ENCODE measurements around the gene ELMOD1.

ELMOD1 gene

GRCh38 chr11:107631043-107631442 is 40.1 kb downstream of the ELMOD1 start:
- H3K36me3 ChIP-seq (replicated peaks): no peaks in the 10 kb centered on the region
- no peaks in the 10 kb centered on the region for H3K9me3 ChIP-seq
- no peak overlapping the region for H3K4me3 ChIP-seq
- DNase-seq (ENCODE audit: low spot score in 2 of 2): no peak
- in situ Hi-C loops (cut with MboI; ENCODE audit: low sequenced_read_pairs): no loop called here
- H3K4me1 ChIP-seq: no peaks in the 10 kb centered on the region
- H3K27me3 ChIP-seq (ENCODE audit: low read depth): peaks cover 6% of the 10 kb centered on the region

- H3K36me3 ChIP-seq (replicated peaks): no peaks in the 10 kb centered on the region
- H3K27me3 ChIP-seq (ENCODE audit: low read depth): peaks cover 6% of the 10 kb centered on the region
- no peak for DNase-seq (ENCODE audit: low spot score in 2 of 2)
- no peak overlapping the region for H3K4me3 ChIP-seq
- no peaks in the 10 kb centered on the region for H3K4me1 ChIP-seq
- H3K9me3 ChIP-seq: no peaks in the 10 kb centered on the region
- in situ Hi-C loops (cut with MboI; ENCODE audit: low sequenced_read_pairs): no loop called here
Measured at GRCh38 chr11:107631931-107632330, 41.0 kb downstream of the ELMOD1 start.

GRCh38 chr11:107646783-107647182 is 55.8 kb downstream of the ELMOD1 start:
- in situ Hi-C loops (cut with MboI; ENCODE audit: low sequenced_read_pairs): no loop called here
- no peaks in the 10 kb centered on the region for H3K27me3 ChIP-seq (ENCODE audit: low read depth)

GRCh38 chr11:107648242-107648641 is 57.3 kb downstream of the ELMOD1 start:
- Histone ChIP-seq H3K36me3 (replicated peaks) (no peaks in the 10 kb centered on the region), H3K4me1 (peaks cover 8% of the 10 kb centered on the region), H3K9me3 (no peaks in the 10 kb centered on the region), H3K27me3 (ENCODE audit: low read depth) (no peaks in the 10 kb centered on the region), H3K4me3 (no peak overlapping the region)
- DNase-seq (ENCODE audit: low spot score in 2 of 2): no peak
- in situ Hi-C loops (cut with MboI; ENCODE audit: low sequenced_read_pairs): no loop called here

More at GRCh38 chr11:107646783-107647182, 55.8 kb downstream of the ELMOD1 start:
- Histone ChIP-seq H3K9me3 (no peaks in the 10 kb centered on the region), H3K4me1 (peaks cover 8% of the 10 kb centered on the region), H3K36me3 (replicated peaks) (no peaks in the 10 kb centered on the region), H3K4me3 (no peak overlapping the region)
- no peak for DNase-seq (ENCODE audit: low spot score in 2 of 2)

GRCh38 chr11:107651672-107652071 is 60.7 kb downstream of the ELMOD1 start:
- no peak for DNase-seq (ENCODE audit: low spot score in 2 of 2)
- H3K36me3 ChIP-seq (replicated peaks): no peaks in the 10 kb centered on the region
- in situ Hi-C loops (cut with MboI; ENCODE audit: low sequenced_read_pairs): no loop called here
- H3K4me3 ChIP-seq: no peak overlapping the region
- H3K9me3 ChIP-seq: no peaks in the 10 kb centered on the region
- H3K27me3 ChIP-seq (ENCODE audit: low read depth): no peaks in the 10 kb centered on the region
- H3K4me1 ChIP-seq: peaks cover 25% of the 10 kb centered on the region

- H3K36me3 ChIP-seq (replicated peaks): no peaks in the 10 kb centered on the region
- DNase-seq (ENCODE audit: low spot score in 2 of 2): no peak
- in situ Hi-C loops (cut with MboI; ENCODE audit: low sequenced_read_pairs): no loop called here
- peaks cover 16% of the 10 kb centered on the region for H3K4me1 ChIP-seq
- no peaks in the 10 kb centered on the region for H3K27me3 ChIP-seq (ENCODE audit: low read depth)
- H3K4me3 ChIP-seq: no peak overlapping the region
- no peaks in the 10 kb centered on the region for H3K9me3 ChIP-seq
Measured at GRCh38 chr11:107653076-107653475, 62.1 kb downstream of the ELMOD1 start.

GRCh38 chr11:107655602-107656001 is 64.7 kb downstream of the ELMOD1 start:
- in situ Hi-C loops (cut with MboI; ENCODE audit: low sequenced_read_pairs): no loop called here
- H3K4me1 ChIP-seq: peaks cover 16% of the 10 kb centered on the region
- H3K9me3 ChIP-seq: no peaks in the 10 kb centered on the region
- peak; percentile 46 to 73 for DNase-seq (ENCODE audit: low spot score in 2 of 2)
- H3K27me3 ChIP-seq (ENCODE audit: low read depth): no peaks in the 10 kb centered on the region
- no peak overlapping the region for H3K4me3 ChIP-seq
- H3K36me3 ChIP-seq (replicated peaks): no peaks in the 10 kb centered on the region

- in situ Hi-C loops (cut with MboI; ENCODE audit: low sequenced_read_pairs): no loop called here
- H3K4me1 ChIP-seq: peaks cover 9% of the 10 kb centered on the region
- DNase-seq (ENCODE audit: low spot score in 2 of 2): no peak
- H3K9me3 ChIP-seq: no peaks in the 10 kb centered on the region
- no peaks in the 10 kb centered on the region for H3K27me3 ChIP-seq (ENCODE audit: low read depth)
- H3K4me3 ChIP-seq: no peak overlapping the region
- H3K36me3 ChIP-seq (replicated peaks): no peaks in the 10 kb centered on the region
Measured at GRCh38 chr11:107659310-107659709, 68.4 kb downstream of the ELMOD1 start.

GRCh38 chr11:107660066-107660465 is 69.1 kb downstream of the ELMOD1 start:
- H3K4me3 ChIP-seq: no peak overlapping the region
- DNase-seq (ENCODE audit: low spot score in 2 of 2): no peak

GRCh38 chr11:107661656-107662055 is 70.7 kb downstream of the ELMOD1 start:
- in situ Hi-C loops (cut with MboI; ENCODE audit: low sequenced_read_pairs): no loop called here

More at GRCh38 chr11:107660066-107660465, 69.1 kb downstream of the ELMOD1 start:
- no peaks in the 10 kb centered on the region for H3K27me3 ChIP-seq (ENCODE audit: low read depth)
- H3K36me3 ChIP-seq (replicated peaks): no peaks in the 10 kb centered on the region
- no peaks in the 10 kb centered on the region for H3K9me3 ChIP-seq
- peaks cover 8% of the 10 kb centered on the region for H3K4me1 ChIP-seq
- in situ Hi-C loops (cut with MboI; ENCODE audit: low sequenced_read_pairs): no loop called here

GRCh38 chr11:107665018-107665417 is 74.1 kb downstream of the ELMOD1 start:
- H3K4me1 ChIP-seq: no peaks in the 10 kb centered on the region
- H3K27me3 ChIP-seq (ENCODE audit: low read depth): no peaks in the 10 kb centered on the region
- H3K9me3 ChIP-seq: no peaks in the 10 kb centered on the region
- no peaks in the 10 kb centered on the region for H3K36me3 ChIP-seq (replicated peaks)
- no peak overlapping the region for H3K4me3 ChIP-seq
- no peak for DNase-seq (ENCODE audit: low spot score in 2 of 2)
- in situ Hi-C loops (cut with MboI; ENCODE audit: low sequenced_read_pairs): no loop called here

More at GRCh38 chr11:107661656-107662055, 70.7 kb downstream of the ELMOD1 start:
- no peaks in the 10 kb centered on the region for H3K4me1 ChIP-seq
- no peaks in the 10 kb centered on the region for H3K36me3 ChIP-seq (replicated peaks)
- no peak overlapping the region for H3K4me3 ChIP-seq
- no peaks in the 10 kb centered on the region for H3K9me3 ChIP-seq
- no peaks in the 10 kb centered on the region for H3K27me3 ChIP-seq (ENCODE audit: low read depth)
- DNase-seq (ENCODE audit: low spot score in 2 of 2): no peak

- Histone ChIP-seq H3K27me3 (ENCODE audit: low read depth) (no peaks in the 10 kb centered on the region), H3K36me3 (replicated peaks) (no peaks in the 10 kb centered on the region), H3K4me1 (no peaks in the 10 kb centered on the region), H3K9me3 (no peaks in the 10 kb centered on the region), H3K4me3 (no peak overlapping the region)
- in situ Hi-C loops (cut with MboI; ENCODE audit: low sequenced_read_pairs): no loop called here
- no peak for DNase-seq (ENCODE audit: low spot score in 2 of 2)
Measured at GRCh38 chr11:107666911-107667613, 76.1 kb downstream of the ELMOD1 start.

GRCh38 chr11:107669191-107669740 is 78.3 kb downstream of the ELMOD1 start:
- Histone ChIP-seq H3K4me3 (no peak overlapping the region), H3K36me3 (replicated peaks) (no peaks in the 10 kb centered on the region), H3K27me3 (ENCODE audit: low read depth) (no peaks in the 10 kb centered on the region), H3K4me1 (no peaks in the 10 kb centered on the region), H3K9me3 (no peaks in the 10 kb centered on the region)
- no peak for DNase-seq (ENCODE audit: low spot score in 2 of 2)
- in situ Hi-C loops (cut with MboI; ENCODE audit: low sequenced_read_pairs): no loop called here

- no peak overlapping the region for H3K4me3 ChIP-seq
- in situ Hi-C loops (cut with MboI; ENCODE audit: low sequenced_read_pairs): no loop called here
- H3K36me3 ChIP-seq (replicated peaks): no peaks in the 10 kb centered on the region
- no peaks in the 10 kb centered on the region for H3K9me3 ChIP-seq
- no peaks in the 10 kb centered on the region for H3K4me1 ChIP-seq
- DNase-seq (ENCODE audit: low spot score in 2 of 2): no peak
- H3K27me3 ChIP-seq (ENCODE audit: low read depth): no peaks in the 10 kb centered on the region
Measured at GRCh38 chr11:107669893-107670601, 79.1 kb downstream of the ELMOD1 start.
